Measurements from ENCODE around the gene HOXA2. TPM values are rescaled to one million over a fixed set of nuclear protein-coding genes. Genes with fewer than 3 reads are reported as not detected.

Gene HOXA2
- total RNA-seq, 1 donor from 2014 or later, result not detected

DNA sequence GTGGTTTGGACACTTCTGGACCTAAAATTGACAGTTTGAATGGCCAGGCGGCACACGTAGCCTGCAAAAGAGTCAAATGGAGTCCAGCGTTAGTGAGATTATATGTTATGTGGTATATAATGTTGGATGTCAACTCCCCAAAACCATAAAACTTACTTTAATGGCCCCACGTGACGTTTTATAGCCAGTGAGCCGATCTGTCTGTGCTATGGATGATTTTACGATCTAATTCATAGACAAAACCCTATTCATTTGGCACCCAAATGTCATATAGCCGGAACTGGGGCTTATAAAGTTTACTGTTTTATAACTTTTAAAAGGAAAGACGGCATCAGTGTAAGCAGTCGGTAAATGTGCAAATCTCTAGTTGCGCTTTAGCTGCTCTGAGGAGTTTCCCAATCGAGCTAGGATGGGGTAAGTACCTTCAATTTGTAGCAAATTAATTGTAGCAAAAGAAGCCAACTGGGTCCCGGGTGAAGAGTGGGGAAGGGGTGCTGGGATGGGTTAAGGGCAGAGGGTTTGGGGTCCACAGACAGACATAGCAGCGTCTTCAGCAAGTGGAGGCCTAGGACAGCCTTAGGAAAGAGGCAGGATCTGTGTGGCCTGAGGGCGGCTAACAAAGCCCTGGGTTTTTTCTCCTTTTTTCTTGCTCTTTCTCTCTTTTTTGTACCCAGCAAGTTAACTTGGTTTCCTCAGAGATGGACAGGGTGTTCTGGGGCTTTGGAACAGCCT lies 37.8 kb upstream of the HOXA2 start:
- Mint-ChIP-seq H3K27ac (ENCODE audit: unreplicated experiment) (no peak overlapping the region), H3K36me3 (ENCODE audit: unreplicated experiment) (peaks cover 5% of the 10 kb centered on the region), H3K27me3 (ENCODE audit: unreplicated experiment) (peaks cover 37% of the 10 kb centered on the region), H3K4me1 (ENCODE audit: low read depth, unreplicated experiment) (no peaks in the 10 kb centered on the region), H3K4me3 (ENCODE audit: unreplicated experiment) (no peak overlapping the region), H3K9me3 (ENCODE audit: unreplicated experiment) (peaks cover 4% of the 10 kb centered on the region)
- TF ChIP-seq, protein P1, sequence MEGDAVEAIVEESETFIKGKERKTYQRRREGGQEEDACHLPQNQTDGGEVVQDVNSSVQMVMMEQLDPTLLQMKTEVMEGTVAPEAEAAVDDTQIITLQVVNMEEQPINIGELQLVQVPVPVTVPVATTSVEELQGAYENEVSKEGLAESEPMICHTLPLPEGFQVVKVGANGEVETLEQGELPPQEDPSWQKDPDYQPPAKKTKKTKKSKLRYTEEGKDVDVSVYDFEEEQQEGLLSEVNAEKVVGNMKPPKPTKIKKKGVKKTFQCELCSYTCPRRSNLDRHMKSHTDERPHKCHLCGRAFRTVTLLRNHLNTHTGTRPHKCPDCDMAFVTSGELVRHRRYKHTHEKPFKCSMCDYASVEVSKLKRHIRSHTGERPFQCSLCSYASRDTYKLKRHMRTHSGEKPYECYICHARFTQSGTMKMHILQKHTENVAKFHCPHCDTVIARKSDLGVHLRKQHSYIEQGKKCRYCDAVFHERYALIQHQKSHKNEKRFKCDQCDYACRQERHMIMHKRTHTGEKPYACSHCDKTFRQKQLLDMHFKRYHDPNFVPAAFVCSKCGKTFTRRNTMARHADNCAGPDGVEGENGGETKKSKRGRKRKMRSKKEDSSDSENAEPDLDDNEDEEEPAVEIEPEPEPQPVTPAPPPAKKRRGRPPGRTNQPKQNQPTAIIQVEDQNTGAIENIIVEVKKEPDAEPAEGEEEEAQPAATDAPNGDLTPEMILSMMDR (IDR thresholded peaks at IDR 0.05; ENCODE audit: partially characterized antibody, unreplicated experiment), result no peak
- no peak for DNase-seq

DNA sequence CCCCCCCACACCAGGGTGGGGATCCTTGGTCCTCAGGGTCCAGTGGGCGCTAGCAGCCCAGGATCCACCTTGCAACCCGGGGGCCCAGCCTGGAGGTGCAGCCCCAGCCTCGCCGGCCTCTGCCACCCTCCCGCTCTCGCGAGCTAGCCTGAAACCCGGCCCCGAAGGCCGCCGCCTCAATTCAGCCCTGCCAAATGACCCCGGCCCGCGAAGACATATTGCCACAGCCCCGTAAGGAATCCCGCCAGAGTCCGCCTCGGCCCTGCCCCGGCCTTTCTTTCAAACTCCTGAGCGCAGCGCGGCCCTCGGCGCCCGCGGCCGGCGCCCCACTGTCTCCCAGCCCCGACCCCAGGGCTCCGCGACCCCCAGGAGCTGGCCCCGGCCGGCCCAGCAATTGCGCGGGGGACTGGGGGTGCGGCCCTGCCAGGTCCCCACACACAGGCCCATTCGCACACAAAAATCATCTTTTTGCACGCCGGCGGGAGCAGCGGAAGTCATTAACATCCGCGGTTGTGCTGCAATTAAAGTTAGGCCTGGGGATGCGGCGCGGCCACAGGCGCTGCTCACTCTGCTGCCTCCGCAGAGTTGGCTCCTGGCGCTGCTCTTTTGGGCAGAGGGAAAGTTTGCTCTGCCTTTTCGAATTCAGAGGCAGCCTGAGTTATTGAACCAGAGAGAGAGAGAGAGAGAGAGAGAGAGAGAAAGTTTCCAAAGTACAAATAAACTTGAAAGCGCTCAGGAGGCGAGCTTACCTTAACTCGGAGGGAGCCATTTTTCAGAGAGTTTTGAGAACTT lies 37.0 kb upstream of the HOXA2 start:
- Mint-ChIP-seq H3K9me3 (ENCODE audit: unreplicated experiment) (peaks cover 4% of the 10 kb centered on the region), H3K27ac (ENCODE audit: unreplicated experiment) (no peak overlapping the region), H3K36me3 (ENCODE audit: unreplicated experiment) (peaks cover 5% of the 10 kb centered on the region), H3K4me3 (ENCODE audit: unreplicated experiment) (no peak overlapping the region), H3K4me1 (ENCODE audit: low read depth, unreplicated experiment) (no peaks in the 10 kb centered on the region), H3K27me3 (ENCODE audit: unreplicated experiment) (peaks cover 35% of the 10 kb centered on the region)
- TF ChIP-seq, protein P1 (IDR thresholded peaks at IDR 0.05; ENCODE audit: partially characterized antibody, unreplicated experiment), result no peak
- no peak for DNase-seq

DNA sequence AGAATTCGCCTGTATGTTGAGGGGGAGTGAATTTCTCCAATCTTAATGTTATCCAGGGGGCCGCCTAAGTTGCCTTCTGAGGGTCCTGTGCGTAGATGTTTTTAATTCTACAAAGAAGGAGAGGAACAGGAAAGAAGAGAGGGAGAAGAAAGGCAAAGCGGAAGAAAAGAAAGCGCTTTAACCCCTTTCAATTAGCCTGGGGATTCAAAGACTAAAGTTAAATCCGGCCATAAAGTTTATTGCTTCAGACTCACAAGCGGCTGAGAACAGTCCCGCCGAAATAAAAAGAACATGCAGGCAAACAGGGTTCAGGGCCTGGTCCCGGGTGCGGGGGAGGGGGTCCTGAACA lies 36.5 kb upstream of the HOXA2 start:
- peaks cover 36% of the 10 kb centered on the region for H3K27me3 Mint-ChIP-seq (ENCODE audit: unreplicated experiment)
- no peaks in the 10 kb centered on the region for H3K4me1 Mint-ChIP-seq (ENCODE audit: low read depth, unreplicated experiment)
- peaks cover 5% of the 10 kb centered on the region for H3K36me3 Mint-ChIP-seq (ENCODE audit: unreplicated experiment)
- no peak overlapping the region for H3K27ac Mint-ChIP-seq (ENCODE audit: unreplicated experiment)
- DNase-seq, result no peak
- TF ChIP-seq, protein P1 (IDR thresholded peaks at IDR 0.05; ENCODE audit: partially characterized antibody, unreplicated experiment), result no peak
- H3K4me3 Mint-ChIP-seq (ENCODE audit: unreplicated experiment), result peak overlapping the region; percentile 39
- H3K9me3 Mint-ChIP-seq (ENCODE audit: unreplicated experiment), result peaks cover 4% of the 10 kb centered on the region

DNA sequence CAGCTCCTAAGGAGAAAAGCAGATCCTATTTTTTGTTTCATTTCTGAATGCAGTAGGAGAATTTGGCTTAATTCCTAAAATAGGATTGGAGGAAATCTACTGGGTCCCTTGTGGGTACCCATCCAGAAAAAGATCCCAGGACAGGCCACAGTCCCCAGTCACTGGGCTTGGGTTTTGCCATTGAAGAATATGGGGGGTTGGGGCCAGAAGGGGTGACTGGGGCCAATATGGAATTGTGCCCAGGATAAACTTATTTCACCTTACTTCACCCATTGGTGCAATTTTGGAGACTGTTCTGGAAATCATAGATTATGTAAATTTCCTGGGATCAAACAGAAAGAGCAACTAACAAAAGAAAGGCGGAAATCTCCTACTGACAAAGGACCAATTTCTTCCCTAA lies 36.0 kb upstream of the HOXA2 start:
- TF ChIP-seq, protein P1 (IDR thresholded peaks at IDR 0.05; ENCODE audit: partially characterized antibody, unreplicated experiment), result no peak
- H3K27me3 Mint-ChIP-seq (ENCODE audit: unreplicated experiment), result peaks cover 35% of the 10 kb centered on the region
- no peak for DNase-seq
- no peak overlapping the region for H3K4me3 Mint-ChIP-seq (ENCODE audit: unreplicated experiment)
- no peaks in the 10 kb centered on the region for H3K4me1 Mint-ChIP-seq (ENCODE audit: low read depth, unreplicated experiment)
- H3K36me3 Mint-ChIP-seq (ENCODE audit: unreplicated experiment), result peaks cover 5% of the 10 kb centered on the region
- peaks cover 4% of the 10 kb centered on the region for H3K9me3 Mint-ChIP-seq (ENCODE audit: unreplicated experiment)
- H3K27ac Mint-ChIP-seq (ENCODE audit: unreplicated experiment), result no peak overlapping the region

All from glutamatergic neuron (in vitro differentiated cells).